ENCODE measurements around the gene PKNOX1.
"Not testable (repeated sequence)": the region's sequence is repeated elsewhere in the genome, so short reads cannot be mapped to it uniquely, and the experiment has no call there.

PKNOX1 gene

DNA sequence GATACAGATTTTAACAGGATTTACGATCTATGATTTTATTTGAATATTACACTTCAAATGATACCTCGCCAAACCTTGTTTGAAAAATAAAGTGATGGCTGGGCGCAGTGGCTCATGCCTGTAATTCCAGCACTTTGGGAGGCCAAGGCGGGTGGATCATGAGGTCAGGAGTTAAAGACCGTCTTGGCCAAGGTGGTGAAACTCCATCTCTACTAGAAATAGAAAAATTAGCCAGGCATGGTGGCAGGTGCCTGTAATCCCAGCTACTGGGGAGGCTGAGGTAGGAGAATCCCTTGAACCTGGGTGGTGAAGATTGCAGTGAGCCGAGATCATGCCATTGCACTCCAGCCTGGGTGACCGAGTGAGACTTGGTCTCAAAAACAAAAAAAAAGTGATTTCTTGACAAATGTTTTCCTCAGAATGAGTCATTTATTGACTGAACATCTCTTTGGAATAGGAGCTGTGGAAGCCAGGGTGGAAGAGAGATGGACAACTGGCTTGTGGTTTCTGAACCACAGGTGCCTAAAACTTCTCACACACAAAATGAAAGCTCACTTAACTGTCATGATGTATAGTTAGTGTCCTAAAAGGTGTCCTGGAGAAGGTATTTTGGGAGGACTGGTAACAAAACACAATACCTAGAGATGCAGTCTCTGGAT is 11.9 kb downstream of the PKNOX1 start:
- no peak for FAIRE-seq

DNA sequence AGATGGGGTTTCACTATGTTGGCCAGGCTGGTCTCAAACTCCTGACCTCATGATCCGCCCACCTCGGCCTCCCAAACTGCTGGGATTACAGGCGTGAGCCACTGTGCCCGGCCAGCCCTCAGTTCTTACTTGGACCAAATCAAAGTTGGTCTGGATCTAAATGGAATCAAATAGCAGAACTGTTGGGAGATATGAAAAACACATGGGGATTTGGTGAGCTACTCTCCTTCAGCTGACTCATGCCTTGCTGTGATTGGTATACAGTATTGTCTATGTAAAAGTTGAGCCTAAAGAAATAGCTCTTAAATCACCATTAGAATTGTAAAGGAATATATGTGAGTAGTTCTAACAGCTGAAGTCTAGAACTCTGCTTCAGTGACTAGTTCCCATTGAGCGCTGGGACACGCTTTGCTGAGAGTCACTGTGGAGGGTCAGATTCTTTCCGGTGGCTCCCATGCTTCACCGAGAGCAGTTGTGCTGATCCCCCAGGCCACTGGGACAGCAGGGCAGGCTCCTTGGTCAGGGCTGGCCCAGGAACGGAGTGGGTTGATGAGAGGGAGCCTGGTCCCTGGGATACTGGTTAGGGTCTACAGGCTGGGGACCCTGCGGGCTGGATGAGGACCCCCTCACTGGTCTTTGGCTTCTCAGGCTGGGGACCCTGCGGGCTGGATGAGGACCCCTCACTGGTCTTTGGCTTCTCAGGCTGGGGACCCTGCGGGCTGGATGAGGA is 14.0 kb downstream of the PKNOX1 start:
- no peak for FAIRE-seq

DNA sequence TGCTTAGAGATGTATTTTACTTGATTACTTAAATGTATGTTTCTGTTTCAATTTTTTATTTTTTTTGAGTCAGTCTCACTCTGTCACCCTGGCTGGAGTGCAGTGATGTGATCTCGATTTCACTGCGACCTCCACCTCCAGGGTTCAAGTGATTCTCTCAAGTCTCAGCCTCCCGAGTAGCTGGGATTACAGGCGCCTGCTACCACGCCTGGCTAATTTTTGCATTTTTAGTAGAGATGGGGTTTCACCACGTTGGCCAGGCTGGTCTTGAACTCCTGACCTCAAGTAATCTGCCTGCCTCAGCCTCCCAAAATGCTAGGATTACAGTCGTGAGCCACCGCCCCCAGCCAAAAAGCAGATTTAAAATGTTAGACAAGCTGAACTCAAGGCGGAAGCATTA is 15.0 kb downstream of the PKNOX1 start:
- FAIRE-seq: not testable (repeated sequence)

DNA sequence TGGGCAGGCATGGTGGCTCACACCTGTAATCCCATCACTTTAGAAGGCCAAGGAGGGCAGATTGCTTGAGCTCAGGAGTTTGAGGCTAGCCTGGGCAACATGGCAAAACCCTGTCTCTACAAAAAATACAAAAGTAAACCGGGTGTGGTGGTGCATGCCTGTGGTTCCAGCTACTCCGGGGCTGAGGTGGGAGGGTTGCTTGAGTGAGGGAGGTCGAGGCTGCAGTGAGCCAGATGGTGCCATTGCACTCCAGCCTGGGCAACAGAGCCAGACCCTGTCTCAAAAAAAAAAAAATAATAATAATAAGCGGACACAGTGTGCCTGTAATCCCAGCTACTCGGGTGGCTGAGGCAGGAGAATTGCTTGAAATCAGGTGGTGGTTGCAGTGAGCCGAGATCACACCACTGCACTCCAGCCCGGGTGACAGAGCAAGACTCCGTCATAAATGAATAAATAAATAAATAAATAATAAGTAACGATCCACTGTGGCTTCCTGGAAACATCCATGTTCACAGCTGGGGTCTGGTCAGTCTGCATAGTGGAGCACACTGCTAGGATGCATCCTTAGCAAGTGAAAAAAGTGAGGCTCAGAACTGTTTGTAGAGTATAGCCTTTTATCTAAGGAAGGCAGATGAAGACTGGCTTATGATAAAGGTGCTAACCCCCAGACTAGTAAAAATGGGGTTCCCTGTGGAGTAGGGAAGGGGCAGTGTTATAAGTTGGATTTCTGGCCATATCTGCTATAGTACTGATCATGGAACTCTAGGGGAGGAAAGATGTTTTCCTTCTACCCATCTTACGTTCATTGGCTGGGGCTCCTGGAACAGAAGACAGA is 15.7 kb downstream of the PKNOX1 start:
- no peak for FAIRE-seq

DNA sequence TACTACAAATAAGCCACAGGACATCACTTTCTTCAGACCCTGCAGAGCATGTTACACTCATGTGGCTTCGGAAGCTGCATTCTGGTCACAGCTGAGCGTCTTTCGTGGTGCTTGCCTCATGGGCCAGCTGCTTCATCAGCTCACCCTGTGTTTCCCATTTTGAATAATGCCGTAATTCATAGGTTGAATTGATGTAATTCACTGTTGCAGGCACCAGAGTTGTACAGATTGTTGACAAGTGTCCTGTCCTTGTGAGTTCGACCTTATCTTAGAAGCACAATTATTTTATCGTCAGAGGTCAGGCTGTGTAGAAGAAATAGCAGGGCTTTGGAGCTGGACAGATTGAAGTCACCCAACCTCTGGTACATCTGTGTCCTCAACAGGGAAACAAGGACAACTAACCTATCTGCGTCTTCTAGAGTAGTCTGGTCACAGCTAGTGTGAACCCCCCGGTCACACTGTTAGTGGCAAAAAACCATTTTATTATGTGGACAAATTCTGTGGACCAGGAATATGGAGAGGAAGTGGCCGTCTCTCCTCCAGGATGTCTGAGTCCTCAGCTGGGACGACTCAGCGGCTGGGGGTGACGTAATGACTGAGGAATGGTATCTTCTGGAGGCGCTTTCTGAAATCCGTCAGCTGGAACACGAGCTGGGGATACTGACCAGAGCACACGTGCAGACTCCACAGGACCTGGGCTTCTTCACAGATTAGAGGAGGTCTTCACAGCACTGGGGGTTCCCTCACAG is 17.8 kb downstream of the PKNOX1 start:
- FAIRE-seq: no peak

DNA sequence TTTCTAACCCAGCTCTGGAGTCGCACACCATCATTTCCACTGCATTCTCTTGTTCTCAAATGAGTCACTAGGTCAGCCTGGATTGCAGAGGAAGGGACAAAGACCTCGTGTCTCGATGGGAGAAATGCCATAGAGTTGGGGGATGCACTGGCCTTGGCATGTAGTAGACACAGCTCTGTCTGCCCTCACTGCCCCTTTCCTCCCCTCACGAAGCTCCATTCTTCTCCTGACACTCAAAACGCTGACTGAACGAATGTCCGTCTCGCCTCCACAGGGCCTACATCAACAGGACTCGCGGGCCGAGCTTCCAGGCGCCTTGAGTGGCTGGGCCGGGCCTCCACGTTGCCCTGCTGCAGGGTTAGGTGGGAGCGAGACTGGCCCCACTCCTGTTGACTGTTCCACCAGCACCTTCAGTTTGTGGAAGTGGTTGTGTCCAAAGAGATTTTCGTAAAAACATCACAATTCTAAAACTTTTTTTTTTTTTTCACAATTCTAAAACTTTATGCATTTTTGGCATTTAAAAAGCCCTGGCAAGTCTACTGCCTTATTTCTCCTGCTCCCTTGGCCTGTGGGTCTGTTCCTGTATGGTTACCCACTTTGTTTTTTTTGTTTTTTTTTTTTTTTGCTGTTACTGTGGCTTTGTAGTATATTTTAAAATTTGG is 18.8 kb downstream of the PKNOX1 start:
- FAIRE-seq: no peak

DNA sequence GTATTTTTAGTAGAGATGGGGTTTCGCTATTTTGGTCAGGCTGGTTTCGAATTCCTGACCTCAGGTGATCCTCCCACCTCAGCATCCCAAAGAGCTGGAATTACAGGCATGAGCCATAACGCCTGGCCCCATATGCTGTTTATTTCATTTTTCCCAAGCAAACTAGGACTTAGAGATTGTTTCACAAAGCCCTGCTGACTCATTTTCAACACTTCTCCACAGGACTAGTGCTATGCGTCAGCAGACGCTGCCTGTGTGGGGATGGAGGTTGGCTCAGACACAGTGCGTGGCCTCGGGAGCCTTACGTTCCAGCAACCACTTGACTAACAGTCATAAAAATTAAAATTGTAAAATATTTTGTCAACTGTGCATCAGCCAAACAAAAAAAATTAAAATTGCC is 22.7 kb downstream of the PKNOX1 start:
- FAIRE-seq: no peak

DNA sequence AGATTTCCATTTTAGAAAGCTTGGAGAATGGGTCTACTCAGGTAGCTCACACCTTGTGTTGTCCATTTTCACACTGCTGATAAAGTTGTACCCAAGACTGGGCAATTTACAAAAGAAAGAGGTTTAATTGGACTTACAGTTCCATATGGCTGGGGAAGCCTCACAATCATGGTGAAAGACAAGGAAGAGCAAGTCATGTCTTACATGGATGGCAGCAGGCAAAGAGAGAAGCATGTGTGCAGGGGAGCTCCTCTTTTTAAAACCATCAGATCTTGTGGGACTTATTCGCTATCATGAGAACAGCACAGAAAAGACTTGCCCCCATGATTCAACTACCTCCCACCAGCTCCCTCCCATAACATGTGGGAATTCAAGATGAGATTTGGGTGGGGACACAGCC is 23.6 kb downstream of the PKNOX1 start:
- FAIRE-seq: not testable (repeated sequence)

DNA sequence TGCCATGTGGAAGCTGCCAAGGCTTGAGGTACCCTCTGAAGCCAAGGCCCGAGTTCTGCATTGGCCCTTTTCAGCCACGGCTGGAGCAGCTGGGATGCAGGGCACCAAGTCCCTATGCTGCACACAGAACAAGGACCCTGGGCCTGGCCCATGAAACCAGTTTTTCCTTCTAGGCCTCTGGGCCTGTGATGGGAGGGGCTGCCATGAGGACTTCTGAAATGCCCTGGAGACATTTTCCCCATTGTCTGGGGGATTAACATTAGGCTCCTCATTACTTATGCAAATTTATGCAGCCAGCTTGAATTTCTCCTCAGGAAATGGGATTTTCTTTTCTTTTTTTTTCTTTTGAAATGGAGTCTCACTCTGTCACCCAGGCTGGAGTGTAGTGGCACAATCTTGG is 24.8 kb downstream of the PKNOX1 start:
- not testable (repeated sequence) for FAIRE-seq

DNA sequence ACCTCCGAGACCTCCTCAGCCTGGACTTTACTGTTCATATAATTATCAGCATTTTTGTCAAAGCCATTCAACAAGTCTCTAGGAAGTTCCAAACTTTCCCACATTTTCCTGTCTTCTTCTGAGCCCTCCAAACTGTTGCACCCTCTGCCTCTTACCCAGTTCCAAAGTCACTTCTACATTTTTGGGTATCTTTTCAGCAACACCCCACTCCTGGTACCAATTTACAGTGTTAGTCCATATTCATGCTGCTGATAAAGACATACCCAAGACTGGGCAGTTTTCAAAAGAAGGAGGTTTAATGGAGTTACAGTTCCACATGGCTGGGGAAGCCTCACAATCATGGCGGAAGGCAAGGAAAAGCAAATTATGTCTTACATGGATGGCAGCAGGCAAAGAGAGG is 25.7 kb downstream of the PKNOX1 start:
- not testable (repeated sequence) for FAIRE-seq

DNA sequence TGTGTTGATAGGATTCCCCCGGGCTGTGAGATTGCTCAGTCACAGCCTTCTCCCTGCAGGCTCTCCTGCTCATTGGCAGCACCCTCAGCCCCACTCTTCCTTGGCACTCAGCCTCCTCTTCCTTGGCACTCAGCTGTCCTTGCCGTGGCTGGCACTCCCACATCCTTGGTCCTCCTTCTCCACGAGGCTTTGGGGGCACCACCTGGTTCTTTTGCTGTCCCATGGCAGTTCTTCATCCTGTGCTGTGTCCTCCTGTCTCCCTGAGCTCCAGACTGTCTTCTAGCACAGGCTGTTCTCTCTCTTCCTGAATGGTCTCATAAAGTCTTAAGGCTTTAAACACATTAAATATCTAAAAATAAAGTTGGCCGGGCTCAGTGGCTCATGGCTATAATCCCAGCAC is 27.0 kb downstream of the PKNOX1 start:
- no peak for FAIRE-seq

DNA sequence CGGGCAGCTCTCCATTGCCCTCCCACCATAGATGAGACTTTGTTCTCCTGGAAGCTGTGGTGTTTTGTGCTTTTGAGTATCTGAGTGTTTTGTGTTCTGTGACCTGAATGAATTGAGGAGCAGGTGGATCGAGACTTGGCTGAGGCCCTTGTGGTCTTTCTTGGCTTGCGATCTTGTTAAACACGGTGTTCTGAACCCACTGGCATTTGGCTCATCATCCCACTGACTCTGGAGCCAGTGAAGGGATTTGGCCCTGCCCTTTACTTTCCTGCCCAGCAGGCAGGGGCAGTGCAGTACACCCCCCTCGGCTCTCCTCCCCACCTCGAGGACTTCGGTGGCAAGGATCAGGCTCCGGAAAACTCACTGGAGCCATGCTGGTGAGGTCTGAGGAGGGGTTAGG is 30.6 kb downstream of the PKNOX1 start:
- no peak for FAIRE-seq

DNA sequence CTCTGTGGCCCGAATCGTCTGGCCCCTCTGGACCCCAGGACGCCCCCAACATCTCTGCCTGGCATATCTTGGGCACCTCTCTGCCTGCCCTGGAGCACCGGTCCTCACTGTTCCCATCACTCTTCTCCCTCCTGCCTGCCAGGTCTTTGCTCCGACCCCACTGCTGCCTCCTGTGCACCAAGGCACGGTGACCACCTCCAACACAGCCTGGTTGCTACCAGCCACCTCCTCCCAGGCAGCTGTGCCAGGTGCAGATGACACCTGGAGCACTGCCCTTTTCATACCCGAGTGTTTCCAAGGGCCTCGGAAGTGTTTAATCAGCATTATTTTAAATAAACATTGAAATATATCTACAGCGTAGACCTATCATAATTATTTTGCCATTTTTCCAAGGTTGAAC is 31.3 kb downstream of the PKNOX1 start:
- no peak for FAIRE-seq

DNA sequence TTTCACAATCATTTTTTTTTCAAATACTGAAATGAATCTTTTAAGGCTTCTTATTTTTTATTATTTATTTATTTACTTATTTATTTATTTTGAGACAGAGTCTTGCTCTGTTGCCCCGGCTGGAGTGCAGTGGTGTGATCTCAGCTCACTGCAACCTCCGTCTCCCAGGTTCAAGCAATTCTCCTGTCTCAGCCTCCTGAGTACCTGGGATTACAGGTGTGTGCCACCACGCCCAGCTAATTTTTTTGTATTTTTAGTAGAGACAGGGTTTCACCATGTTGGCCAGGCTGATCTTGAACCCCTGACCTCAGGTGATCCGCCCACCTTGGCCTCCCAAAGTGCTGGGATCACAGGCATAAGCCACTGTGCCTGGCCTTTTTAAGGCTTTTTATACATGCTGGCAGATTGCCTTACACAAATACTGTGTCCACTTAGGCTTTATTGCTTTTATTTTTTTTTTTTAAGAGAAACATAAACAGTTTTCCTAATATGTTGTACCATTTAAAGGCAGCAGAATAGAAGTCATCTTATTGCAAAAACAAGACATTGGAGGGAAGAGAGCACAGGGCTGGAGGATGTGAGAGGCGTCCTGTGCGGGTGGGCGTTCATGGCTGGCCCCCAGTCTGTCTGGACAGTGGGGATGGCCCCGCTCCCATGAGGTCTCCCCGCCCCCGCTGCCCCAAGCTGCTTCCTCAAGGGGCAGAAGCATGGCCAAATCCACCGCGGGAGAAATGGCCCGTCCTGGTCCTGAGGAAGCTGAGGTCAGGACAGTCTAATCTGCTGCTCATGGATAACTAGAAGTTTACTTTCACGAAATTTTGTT is 31.9 kb downstream of the PKNOX1 start:
- not testable (repeated sequence) for FAIRE-seq

DNA sequence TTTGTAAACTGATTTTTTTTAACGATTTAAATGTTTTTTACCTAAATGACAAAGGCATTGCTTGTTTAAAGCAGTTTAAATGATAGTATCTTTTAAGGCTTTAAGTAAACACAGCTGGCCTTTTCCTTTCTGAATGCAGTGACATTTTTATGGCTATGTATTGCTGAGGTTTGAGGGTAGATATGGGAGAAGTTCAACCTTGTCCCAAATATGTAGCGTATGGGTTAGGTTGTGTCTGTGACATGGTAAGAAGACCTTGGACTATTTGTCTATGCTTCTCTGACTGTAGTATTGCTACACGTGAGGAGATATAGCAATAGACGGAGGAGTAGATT is 32.5 kb downstream of the PKNOX1 start:
- FAIRE-seq: no peak

DNA sequence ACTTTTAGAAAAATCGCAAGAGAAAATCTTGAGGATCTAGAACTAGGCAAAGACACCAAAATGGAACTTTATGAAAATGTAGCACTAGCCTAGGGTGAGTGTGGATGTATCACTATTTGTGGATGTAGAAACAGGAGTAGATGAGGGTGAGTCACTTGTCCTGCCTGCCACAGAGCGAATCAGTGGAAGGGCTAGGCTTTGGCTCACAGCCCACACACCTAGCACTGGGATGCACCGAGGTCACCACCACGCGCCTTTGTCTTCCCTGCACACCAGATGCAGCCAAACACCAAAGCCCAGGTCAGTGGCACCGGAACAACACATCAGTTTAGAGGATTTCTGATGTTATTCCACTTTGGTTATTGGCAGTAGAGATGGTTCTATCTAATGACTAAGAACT is 38.2 kb downstream of the PKNOX1 start:
- no peak for FAIRE-seq

DNA sequence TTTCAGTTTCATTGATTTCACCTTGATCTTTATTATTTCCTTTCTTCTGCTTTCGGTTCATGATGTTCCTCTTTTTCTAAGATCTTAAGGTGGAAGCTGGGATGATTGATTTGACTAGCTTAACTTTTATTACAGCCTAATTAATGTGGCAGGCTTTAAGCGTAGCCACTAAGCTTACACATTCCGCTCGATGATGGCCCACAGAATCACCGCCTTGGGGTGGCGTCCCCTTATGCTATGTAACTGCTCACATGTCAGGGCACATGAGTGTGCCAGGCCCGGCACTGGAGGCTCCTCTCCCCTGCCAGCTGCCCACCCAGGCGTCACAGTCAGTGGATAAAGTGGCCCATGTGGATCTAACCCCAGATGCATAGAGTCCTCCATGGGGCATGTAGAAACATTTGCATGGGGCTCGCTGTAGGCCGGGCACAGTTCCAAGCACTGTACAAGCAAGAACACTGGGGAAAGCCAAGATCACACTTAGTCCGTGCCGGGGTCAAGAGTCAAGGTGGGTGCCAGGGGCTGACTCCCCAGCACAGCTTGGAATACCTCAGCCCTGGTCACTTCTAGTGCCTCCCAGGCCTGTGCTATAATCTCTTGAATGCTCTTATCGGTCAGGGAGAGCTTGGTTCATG is 41.7 kb downstream of the PKNOX1 start:
- no peak for FAIRE-seq

DNA sequence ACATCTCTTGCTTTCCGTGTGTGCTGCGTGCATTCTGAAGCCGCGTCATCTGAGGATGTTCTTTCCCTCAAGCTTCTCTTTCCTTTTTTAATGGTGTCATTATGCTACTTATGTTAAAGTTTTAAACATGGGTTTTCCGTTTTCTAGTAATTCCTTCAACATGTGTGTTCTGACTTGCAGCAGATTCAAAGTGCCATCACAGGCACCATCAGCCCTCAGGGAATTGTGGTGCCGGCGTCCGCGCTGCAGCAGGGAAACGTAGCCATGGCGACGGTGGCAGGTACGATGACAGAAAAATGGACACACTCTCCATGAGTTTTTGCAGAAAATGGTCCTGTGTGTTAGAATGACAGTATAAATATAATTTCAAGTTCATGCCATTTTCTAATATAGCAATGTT is 42.4 kb downstream of the PKNOX1 start:
- FAIRE-seq: no peak

DNA sequence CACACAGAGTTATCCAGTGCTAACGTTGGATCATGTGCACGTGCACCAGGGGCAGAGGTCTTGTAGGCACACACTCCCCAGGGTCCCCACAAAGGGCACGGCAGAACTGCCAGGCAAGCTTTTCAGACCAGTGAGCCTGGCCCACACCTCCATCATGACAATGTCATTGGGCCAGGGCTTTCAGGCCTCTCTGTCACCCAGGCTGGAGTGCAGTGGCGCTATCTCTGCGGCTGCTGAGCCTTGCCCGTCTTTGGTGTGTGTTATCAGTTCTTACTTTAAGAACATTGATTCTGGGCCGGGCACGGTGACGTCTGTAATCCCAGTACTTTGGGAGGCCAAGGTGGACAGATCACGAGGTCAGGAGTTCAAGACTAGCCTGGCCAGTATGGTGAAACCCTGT is 44.2 kb downstream of the PKNOX1 start:
- FAIRE-seq: no peak

DNA sequence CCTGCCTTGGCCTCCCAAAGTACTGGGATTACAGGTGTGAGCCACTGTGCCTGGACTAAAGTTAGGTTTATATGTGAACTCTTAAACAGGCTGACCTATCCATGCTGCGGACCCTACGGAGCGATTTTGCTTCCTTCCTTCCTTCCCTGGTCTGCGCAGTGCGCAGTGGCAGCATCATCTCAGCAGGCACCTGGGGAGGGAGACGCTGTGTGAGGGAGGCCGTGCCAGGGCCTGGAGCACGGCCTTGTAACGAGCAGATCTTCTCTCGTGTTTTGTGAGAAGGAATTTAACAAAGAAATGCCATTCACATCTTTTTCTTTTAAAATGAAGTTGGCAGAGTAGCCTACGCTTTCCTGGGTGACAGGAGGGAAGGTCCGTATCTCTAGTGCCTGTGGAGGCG is 45.8 kb downstream of the PKNOX1 start:
- no peak for FAIRE-seq

DNA sequence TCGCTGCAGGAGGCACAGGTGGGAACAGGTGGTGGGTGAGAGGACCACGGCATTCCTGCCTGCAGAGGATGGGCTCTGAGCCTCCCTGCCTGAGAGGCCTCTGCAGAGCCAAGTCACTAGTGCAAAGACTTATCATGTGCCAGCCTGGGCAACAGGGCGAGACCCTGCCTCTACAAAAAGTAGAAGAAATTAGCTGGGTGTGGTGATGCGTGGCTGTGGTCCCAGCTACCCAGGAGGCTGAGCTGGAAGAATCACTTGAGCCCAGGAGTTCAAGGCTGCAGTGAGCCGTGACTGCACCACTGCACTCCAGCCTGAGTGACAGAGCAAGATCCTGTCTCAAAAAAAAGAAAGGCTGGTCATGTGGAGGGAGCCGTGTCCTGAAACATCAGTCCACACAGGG is 46.4 kb downstream of the PKNOX1 start:
- FAIRE-seq: no peak

All from colon (tissue), 2 donors.